ENCODE data around the gene LRRC8E.

LRRC8E gene

DNA sequence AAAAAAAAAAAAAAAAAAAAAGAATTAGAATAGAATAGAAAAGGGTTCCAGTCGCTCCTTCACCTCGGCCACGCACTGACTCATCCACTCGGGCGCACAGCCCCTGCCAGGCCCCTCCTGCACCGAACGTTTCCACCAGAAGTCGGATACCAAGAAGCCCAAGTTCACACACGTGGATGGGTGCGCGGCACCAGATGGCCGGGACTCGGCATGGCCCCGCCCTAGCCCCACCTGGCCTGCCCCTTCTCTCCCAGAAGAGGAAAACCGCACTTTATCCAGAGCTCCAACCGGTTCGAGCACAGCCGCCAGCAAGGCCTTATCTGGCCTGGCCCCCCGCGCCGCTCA lies 20.0 kb upstream of the LRRC8E start:
- DNase-seq (ENCODE audit: low spot score): no peak

- peak; percentile 95 for DNase-seq (ENCODE audit: low spot score)
These were observed 19.4 kb upstream of the LRRC8E start for GRCh38 chr19:7868671-7869452.

DNA sequence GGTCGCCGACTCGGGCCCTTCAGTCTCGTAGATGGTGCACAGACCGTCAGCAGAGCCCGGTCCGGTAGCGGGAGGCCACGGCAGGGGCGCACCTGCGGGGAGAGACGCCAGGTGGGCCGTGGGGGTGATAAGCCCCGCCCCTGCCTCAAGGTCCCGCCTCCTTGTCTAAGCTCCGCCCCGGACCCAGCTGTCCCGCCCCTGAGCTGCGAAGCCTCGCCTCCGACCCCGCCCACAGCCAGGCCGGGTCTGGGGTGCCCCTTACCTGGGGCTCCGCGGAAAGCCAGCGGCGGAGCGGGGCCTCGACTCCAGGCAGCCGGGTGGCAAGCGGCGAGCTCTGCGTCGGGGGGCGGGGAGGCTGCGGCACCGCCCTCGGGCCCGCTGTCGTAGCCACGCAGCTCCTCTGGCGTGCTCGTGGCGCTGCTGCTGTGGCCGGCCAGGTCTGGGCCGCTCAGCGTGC lies 18.8 kb upstream of the LRRC8E start:
- DNase-seq (ENCODE audit: low spot score): no peak

GRCh38 chr19:7869910-7870511 lies 18.3 kb upstream of the LRRC8E start:
- DNase-seq (ENCODE audit: low spot score): peak; percentile 90

- peak; percentile 98 for DNase-seq (ENCODE audit: low spot score)
These were observed 17.5 kb upstream of the LRRC8E start for GRCh38 chr19:7870571-7871436.

DNA sequence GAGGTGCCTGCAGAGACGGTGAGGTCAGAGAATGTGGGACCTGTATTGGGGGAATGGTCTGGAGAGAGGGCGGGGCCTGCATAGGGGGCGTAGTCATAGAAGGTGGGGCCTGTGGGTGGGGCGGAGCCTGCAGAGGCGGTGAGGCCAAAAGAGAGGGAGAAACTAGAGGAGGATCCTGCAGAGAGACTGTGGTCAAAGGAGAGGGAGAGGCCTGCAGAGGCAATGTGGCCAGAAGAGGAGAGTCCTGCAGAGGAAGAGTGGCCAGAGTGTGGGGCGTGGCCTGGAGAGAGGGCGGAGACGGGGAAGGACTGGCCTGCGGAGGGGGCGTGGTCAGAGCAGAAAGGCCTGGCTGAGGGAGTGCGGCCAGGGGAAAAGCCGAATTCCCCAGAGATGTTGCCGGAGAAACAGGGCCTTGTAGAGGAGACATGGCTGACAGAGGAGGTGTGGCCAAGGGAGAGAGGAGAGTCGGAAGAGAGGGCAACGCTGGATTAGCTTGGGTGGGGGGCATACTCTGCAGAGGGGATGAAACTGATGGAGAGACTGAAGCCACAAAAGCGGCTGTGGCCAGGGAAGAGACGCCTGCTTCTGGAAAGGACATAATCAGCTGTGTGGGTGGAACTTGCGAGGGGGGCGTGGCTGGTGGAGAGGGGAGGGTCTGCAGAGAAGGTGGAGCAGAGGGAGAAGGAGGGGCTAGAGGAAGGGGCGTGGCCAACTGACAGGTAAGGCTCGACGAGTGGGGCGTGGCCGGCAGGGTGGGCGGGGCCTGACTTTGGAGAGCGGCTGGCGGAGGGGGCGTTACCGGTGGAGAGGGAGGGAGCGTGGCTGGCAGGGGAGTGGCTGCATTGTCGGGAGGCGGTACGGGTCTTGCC lies 16.6 kb upstream of the LRRC8E start:
- DNase-seq (ENCODE audit: low spot score): peak; percentile 94

DNA sequence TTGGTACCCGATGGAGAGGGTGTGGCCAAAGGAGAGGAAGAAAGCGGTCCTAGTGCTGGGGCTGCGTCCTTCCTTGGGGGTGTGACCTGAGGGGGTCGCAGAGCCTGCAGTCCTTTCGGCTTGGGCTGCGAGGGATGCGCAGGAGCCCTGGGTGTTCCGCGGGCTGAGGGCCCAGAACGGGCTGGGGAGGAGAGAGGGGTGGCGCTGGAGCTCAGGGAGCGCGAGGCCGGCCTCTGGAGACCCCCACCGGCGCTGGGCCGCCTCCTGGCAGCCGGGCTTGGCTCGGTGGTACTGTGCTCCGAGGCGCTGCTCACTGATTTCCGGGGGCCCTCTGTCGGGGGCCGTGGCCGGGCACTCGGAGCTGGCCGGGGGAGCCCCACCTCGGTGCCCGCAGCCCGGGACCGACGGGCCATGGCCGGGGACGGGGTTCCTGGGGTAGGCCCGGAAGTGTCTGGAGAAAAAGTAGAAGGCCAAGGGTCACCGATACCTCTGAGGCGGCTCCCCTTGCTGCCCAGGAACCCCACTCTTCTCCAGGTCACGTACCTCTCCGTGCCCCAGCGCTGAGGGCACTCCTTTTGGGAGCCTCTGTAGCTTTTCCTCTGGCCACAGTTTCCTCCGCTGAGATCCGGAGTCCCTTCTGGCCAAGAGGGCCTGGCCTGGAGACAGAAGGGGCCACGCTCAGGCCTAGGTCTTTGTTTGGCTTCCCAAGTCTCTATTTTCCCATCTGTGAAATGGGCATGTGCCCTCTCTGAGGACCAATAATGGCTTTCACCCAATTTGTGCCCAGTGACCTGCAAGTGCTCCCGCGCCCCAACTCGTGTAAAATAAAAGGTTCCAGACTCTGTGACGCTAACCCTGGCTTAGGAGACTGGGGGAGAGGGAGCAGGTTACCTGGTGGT lies 15.8 kb upstream of the LRRC8E start:
- DNase-seq (ENCODE audit: low spot score): no peak

DNA sequence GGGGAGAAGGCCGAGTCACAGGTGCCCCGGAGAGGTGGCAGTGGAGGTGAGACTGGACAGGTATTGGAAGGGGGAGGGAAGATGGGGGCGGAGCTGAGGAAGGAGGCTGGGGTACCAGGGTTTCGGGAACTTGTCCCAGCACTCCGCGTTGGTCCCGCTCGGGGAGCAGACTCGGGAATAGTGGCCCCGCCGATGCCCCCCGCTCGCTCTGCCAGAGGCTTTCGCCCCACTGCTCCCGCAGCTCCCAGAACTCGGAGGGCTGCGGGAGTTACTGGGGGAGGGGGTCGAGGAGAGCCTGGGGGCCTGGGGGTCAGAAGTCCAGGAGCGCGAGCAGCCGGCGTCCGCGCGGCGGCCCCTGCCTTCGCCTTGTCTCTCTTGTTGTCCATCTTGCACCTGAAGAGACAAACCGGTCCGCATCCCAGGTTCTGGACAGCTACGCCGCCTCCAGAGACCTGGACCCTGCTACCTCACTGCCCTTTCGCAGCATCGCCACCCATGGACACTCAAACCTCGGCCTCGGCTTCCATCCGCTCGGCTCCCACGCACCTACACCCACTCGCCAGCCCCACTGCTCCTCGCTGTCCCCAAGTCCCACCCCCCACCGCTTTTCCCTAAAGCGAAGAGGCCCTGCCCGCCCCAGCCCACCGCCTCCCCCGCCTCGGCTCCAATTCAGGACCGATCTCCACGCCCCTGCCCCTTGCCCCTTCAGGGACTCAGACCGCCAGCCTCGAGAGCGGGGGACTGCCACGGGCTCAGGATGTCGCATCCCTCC lies 14.8 kb upstream of the LRRC8E start:
- no peak for DNase-seq (ENCODE audit: low spot score)

- DNase-seq (ENCODE audit: low spot score): no peak
These were observed 14.0 kb upstream of the LRRC8E start, which contains the start of gene PRR36 for GRCh38 chr19:7874076-7874896. PRR36 (minus strand) TSS chr19:7874390; CDS start chr19:7873689, 701 bp downstream.

DNA sequence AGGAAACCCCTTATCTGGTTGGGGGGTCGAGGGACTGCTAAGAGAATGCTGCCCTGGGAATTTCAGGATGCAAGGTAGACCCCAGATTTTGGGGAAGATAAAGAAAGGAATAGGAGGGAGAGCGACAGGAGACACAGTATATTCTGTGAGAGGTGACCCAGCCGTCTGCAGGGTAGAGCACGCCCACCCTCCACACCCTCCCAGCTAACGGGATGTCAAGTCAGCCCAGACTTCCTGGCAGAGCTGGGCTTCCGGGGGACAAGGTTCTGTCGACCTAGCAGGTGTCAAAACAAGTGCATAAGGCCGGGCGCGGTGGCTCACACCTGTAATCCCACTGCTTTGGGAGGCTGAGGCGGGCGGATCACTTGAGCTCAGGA lies 13.4 kb upstream of the LRRC8E start:
- DNase-seq (ENCODE audit: low spot score): no peak

- no peak for DNase-seq (ENCODE audit: low spot score)
These were observed 11.0 kb upstream of the LRRC8E start for GRCh38 chr19:7877249-7877836.

- no peak for DNase-seq (ENCODE audit: low spot score)
These were observed 9.1 kb upstream of the LRRC8E start for GRCh38 chr19:7879111-7879807.

DNA sequence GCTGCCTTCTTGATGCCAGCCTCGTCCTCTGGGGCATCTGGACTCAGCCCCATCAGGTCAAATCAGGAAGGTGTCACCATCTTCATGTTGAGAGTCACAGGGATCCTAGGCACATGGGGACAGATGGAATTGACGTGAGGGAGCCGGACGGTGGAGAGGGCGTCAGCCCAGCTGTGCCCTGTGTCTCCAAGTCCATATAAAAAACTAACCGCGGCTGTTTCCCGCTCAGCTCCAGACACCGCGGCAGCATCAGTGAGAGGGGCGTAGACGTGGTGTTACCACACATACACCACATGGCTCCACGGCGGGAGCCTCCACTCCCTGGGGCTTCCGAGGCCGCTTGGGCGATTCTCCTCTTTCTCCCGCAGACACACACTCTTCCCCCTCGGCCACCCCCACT lies 8.5 kb upstream of the LRRC8E start:
- no peak for DNase-seq (ENCODE audit: low spot score)

DNA sequence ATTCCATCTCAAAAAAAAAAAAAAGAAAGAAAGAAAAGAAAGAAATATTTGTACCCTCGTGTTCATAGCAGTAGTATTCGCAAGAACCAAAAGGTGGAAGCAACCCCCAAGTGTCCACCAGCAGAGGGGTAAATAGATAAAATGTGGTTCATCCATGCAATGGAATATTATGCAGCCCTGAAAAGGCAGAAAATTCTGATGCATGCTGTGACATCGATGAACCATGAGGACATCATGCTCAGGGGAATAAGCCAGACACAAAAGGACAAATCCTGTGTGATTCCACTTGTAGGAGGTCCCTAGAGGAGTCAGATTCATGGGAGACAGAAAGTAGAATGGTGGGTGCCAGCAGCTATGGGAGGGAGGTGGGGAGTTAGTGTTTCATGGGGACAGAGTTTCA lies 6.4 kb upstream of the LRRC8E start:
- no peak for DNase-seq (ENCODE audit: low spot score)

DNA sequence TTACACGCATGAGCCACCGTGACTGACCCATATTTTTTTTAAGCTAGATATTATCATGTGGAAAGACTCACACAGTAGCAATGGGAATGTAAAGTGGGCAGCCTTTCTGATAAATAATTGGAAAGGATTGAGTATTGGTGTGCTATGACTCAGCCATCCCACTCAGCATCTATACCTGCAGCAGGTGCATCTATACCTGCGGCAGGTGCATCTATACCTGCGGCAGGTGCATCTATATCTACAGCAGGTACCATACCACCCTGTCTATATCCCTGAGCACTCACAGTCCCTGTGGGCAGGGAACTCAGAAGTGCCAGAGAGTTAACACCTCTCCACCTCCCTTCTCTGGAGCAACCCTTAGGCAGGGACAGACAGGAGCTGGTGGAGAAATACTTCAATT lies 5.2 kb upstream of the LRRC8E start:
- DNase-seq (ENCODE audit: low spot score): no peak

- no peak for DNase-seq (ENCODE audit: low spot score)
These were observed 4.3 kb upstream of the LRRC8E start for GRCh38 chr19:7883796-7884570.

DNA sequence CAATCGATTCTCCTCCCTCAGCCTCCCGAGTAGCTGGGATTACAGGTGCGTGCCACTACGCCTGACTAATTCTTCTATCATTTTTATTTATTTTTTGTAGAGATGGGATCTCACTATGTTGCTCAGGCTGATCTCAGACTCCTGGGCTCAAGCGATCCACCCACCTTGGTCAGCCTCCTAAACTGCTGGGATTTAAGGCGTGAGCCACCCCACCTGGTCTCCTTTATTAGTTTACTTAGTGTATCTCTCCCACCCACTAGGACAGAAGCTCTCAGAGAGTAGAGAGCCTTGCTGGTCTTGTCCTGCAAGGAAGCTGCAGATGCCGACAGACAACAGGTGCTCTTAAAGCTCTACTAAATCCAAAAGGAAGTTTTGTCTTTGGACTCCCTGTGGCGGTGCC lies 2.5 kb upstream of the LRRC8E start:
- DNase-seq (ENCODE audit: low spot score): no peak
